Measurements from ENCODE around the gene ITGAV. TPM values are rescaled to one million over a fixed set of nuclear protein-coding genes. Genes with fewer than 3 reads are reported as not detected.

ITGAV gene
- total RNA-seq, 1 experiment from 2014 or later: 26.9 TPM

- Histone ChIP-seq H3K79me2 (ENCODE audit: insufficient read depth, low read length) (no peaks in the 10 kb centered on the region), H2BK20ac (ENCODE audit: low read depth, low read length, poor library complexity, severe bottlenecking) (no peak overlapping the region), H3K4me2 (ENCODE audit: insufficient read depth, insufficient read length, low read length) (no peak overlapping the region), H3K9me3 (ENCODE audit: control insufficient read depth, low read depth, low read length) (no peaks in the 10 kb centered on the region), H3K18ac (ENCODE audit: insufficient read length, low read depth, low read length) (no peak overlapping the region), H3K14ac (ENCODE audit: insufficient read depth, low read length) (no peak overlapping the region), H2AFZ (ENCODE audit: low read length) (no peak overlapping the region), H3K9ac (ENCODE audit: extremely low read depth, insufficient read length, low read length) (no peak overlapping the region), H3K79me1 (ENCODE audit: insufficient read depth, low read depth, low read length, poor library complexity, severe bottlenecking) (no peaks in the 10 kb centered on the region), H3K4me1 (ENCODE audit: insufficient read depth, low read length) (no peaks in the 10 kb centered on the region), H2BK120ac (ENCODE audit: low read depth, low read length, poor library complexity, severe bottlenecking) (no peak overlapping the region), H2BK5ac (ENCODE audit: insufficient read length, low read length) (no peak overlapping the region), H3K4ac (ENCODE audit: low read depth, low read length) (no peak overlapping the region), H4K20me1 (ENCODE audit: control insufficient read depth, insufficient read depth, insufficient read length) (no peaks in the 10 kb centered on the region), H3K56ac (ENCODE audit: insufficient read length, low read depth, low read length) (no peak overlapping the region), H3T11ph (ENCODE audit: low read length) (no peak overlapping the region), H3K23me2 (ENCODE audit: insufficient read length, low read depth, low read length, poor library complexity, severe bottlenecking) (no peaks in the 10 kb centered on the region), H4K91ac (ENCODE audit: insufficient read length, low read depth, low read length) (no peak overlapping the region), H3K23ac (ENCODE audit: insufficient read length, low read depth, low read length) (no peak overlapping the region), H2AK5ac (ENCODE audit: insufficient read length, low read length) (no peak overlapping the region), H2BK15ac (ENCODE audit: low read depth, low read length) (no peak overlapping the region), H4K5ac (ENCODE audit: insufficient read length, low read depth, low read length) (no peak overlapping the region), H3K27ac (ENCODE audit: insufficient read length, low read depth, low read length) (no peak overlapping the region), H3K27me3 (ENCODE audit: insufficient read depth, low read length) (no peaks in the 10 kb centered on the region), H4K8ac (replicated peaks; ENCODE audit: insufficient read length, low read depth, low read length) (no peak overlapping the region), H2BK12ac (ENCODE audit: insufficient read length, low read depth, low read length) (no peak overlapping the region)
- H3K27me3 Mint-ChIP-seq (ENCODE audit: low read depth): no peaks in the 10 kb centered on the region
- WGBS (ENCODE audit: extremely low coverage, insufficient read length, low lambda C conversion rate): no CpG with 5 or more reads among the region's 1 CpG
- no peaks in the 10 kb centered on the region for H3K4me1 Mint-ChIP-seq
- H3K27ac Mint-ChIP-seq: no peak overlapping the region
- peaks cover 0 to 1% (median under 1%) of the 10 kb centered on the region in 3 experiments; a peak in 2 of 7 replicates for H3K36me3 Mint-ChIP-seq (ENCODE audit: insufficient read depth in 1 of 3, low read depth in 3 of 3)
- no peaks in the 10 kb centered on the region for H3K9me3 Mint-ChIP-seq
- no peak overlapping the region for H3K4me3 Mint-ChIP-seq
- no peak for TF ChIP-seq CTCF (conservative IDR thresholded peaks at IDR 0.05)
- no peak for DNase-seq
Observed at GRCh38 chr2:186618696-186619095, 28.8 kb downstream of the ITGAV start.
